HepG2 (cell line): ENCODE measurements around the gene COL4A2. TPM values are rescaled to one million over a fixed set of nuclear protein-coding genes. Genes with fewer than 3 reads are reported as not detected.

Experiments used
- ATF1 ChIP-seq: IDR thresholded peaks from 2 replicates; pipeline ENCODE4 v1.6.1; 2016; ENCODE audit warnings: mild to moderate bottlenecking, control low read depth
- CBX2 ChIP-seq, 2 experiments: fragments of 200-600 bp in 1 of 2; sonication (generic); formaldehyde crosslinking in 1 of 2; IDR thresholded peaks; 2 replicates each; pipeline versions ENCODE4 v1.7.0 to v1.8.1; 2018 to 2022; ENCODE audit warnings: low read depth in 2 of 2, low read length in 1 of 2, mild to moderate bottlenecking in 1 of 2, missing genetic modification reagents in 1 of 2
- DNMT1 ChIP-seq: sonication (generic); formaldehyde crosslinking; IDR thresholded peaks from 2 replicates; pipeline ENCODE4 v1.5.1; 2020; ENCODE audit warnings: mild to moderate bottlenecking, missing genetic modification reagents
- ETV6 ChIP-seq: sonication (generic); formaldehyde crosslinking; conservative IDR thresholded peaks from 2 replicates; pipeline ENCODE4 v1.4.0; 2020; ENCODE audit warnings: missing genetic modification reagents
- FOXC1 ChIP-seq: sonication (generic); formaldehyde crosslinking; IDR thresholded peaks from 2 replicates; pipeline ENCODE4 v1.8.0; 2022; ENCODE audit warnings: mild to moderate bottlenecking, missing genetic modification reagents, borderline replicate concordance
- GABPA ChIP-seq, 2 experiments: IDR thresholded peaks; 2 replicates each; pipeline ENCODE4 v1.6.1; 2011 to 2016; ENCODE audit warnings: low read depth in 2 of 2, low read length in 1 of 2, missing biosample characterization in 1 of 2, missing genetic modification characterization in 1 of 2
- MTA3 ChIP-seq: sonication (generic); formaldehyde crosslinking; IDR thresholded peaks from 2 replicates; pipeline ENCODE4 v1.4.0; 2020; ENCODE audit warnings: missing genetic modification reagents
- NFKBIZ ChIP-seq: IDR thresholded peaks from 2 replicates; pipeline ENCODE4 v1.6.1; 2018; ENCODE audit warnings: missing genetic modification reagents, missing compliant biosample characterization
- PITX1 ChIP-seq: sonication (generic); formaldehyde crosslinking; IDR thresholded peaks from 2 replicates; pipeline ENCODE4 v1.5.1; 2020; ENCODE audit warnings: mild to moderate bottlenecking, missing genetic modification reagents
- POLR2G ChIP-seq: fragments of 200-400 bp; formaldehyde crosslinking; IDR thresholded peaks from 2 replicates; pipeline ENCODE4 v1.6.1; 2018; ENCODE audit warnings: mild to moderate bottlenecking, low read depth, low read length, moderate library complexity
- RFX1 ChIP-seq: fragments of 450-650 bp; IDR thresholded peaks from 2 replicates; pipeline ENCODE4 v1.6.1; 2017
- ZBTB38 ChIP-seq: sonication (generic); formaldehyde crosslinking; IDR thresholded peaks from 2 replicates; pipeline ENCODE4 v1.5.1; 2020; ENCODE audit warnings: mild to moderate bottlenecking, missing genetic modification reagents
- ZNF20 ChIP-seq: sonication (generic); formaldehyde crosslinking; IDR thresholded peaks from 2 replicates; pipeline ENCODE4 v1.4.0; 2020; ENCODE audit warnings: mild to moderate bottlenecking, moderate library complexity, missing genetic modification reagents
- ZNF260 ChIP-seq: sonication (generic); formaldehyde crosslinking; IDR thresholded peaks from 2 replicates; pipeline ENCODE4 v1.4.0; 2020; ENCODE audit warnings: missing genetic modification reagents, low read depth, mild to moderate bottlenecking, borderline replicate concordance
- ZNF546 ChIP-seq: sonication (generic); formaldehyde crosslinking; conservative IDR thresholded peaks from 2 replicates; pipeline ENCODE4 v1.8.1; 2023; ENCODE audit warnings: mild to moderate bottlenecking, missing genetic modification reagents
- ZNF556 ChIP-seq: sonication (generic); formaldehyde crosslinking; IDR thresholded peaks from 2 replicates; pipeline ENCODE4 v1.4.0; 2020; ENCODE audit warnings: mild to moderate bottlenecking, missing genetic modification reagents, borderline replicate concordance
- ZNF615 ChIP-seq: sonication (generic); formaldehyde crosslinking; IDR thresholded peaks from 2 replicates; pipeline ENCODE4 v1.5.0; 2020; ENCODE audit warnings: mild to moderate bottlenecking, missing genetic modification reagents, borderline replicate concordance
- ZNF660 ChIP-seq: sonication (generic); formaldehyde crosslinking; IDR thresholded peaks from 2 replicates; pipeline ENCODE4 v1.5.1; 2020; ENCODE audit warnings: mild to moderate bottlenecking, low read depth, missing genetic modification reagents, borderline replicate concordance
- ZNF704 ChIP-seq: sonication (generic); formaldehyde crosslinking; IDR thresholded peaks from 2 replicates; pipeline ENCODE4 v1.8.1; 2023; ENCODE audit warnings: mild to moderate bottlenecking, inconsistent platforms, moderate library complexity, missing genetic modification reagents, borderline replicate concordance
- ZNF720 ChIP-seq: sonication (generic); formaldehyde crosslinking; IDR thresholded peaks from 2 replicates; pipeline ENCODE4 v1.4.0; 2020; ENCODE audit warnings: missing genetic modification reagents
- ZNF850 ChIP-seq: sonication (generic); formaldehyde crosslinking; conservative IDR thresholded peaks from 2 replicates; pipeline ENCODE4 v1.9.0; 2021; ENCODE audit warnings: mild to moderate bottlenecking, missing genetic modification reagents
- polyA plus RNA-seq, 8 experiments: library from polyadenylated mRNA; depleted of rRNA in 3 of 8; stranded (reverse) in 7 of 8; unstranded in 1 of 8; fragments of >200 nt; fragmentation: Illumina TruSeq in 4 of 8; extraction: Trizol in 4 of 8; gene quantifications; 2 replicates each; pipeline versions ENCODE4 v1.2.1 to v1.2.3, GENCODE V29; 2011 to 2016; ENCODE audit warnings: low read depth in 4 of 8, missing spikeins in 1 of 8, mixed read lengths in 1 of 8; ENCODE audit not compliant: insufficient read depth in 1 of 8
- total RNA-seq, 5 experiments: library from RNA; depleted of rRNA; stranded (reverse); fragments of >200 nt; fragmentation: Illumina TruSeq; extraction: Trizol; gene quantifications; 2 replicates each; pipeline ENCODE4 v1.2.3, GENCODE V29; 2016; ENCODE audit warnings: low read depth in 1 of 5
- TF ChIP-seq, protein P1 (sequence below): sonication (generic); formaldehyde crosslinking; IDR thresholded peaks from 2 replicates; pipeline ENCODE4 v1.4.0; 2020; ENCODE audit warnings: missing genetic modification reagents
- TF ChIP-seq, protein P2 (sequence below): sonication (generic); formaldehyde crosslinking; conservative IDR thresholded peaks from 2 replicates; pipeline ENCODE4 v1.4.0; 2020; ENCODE audit warnings: missing genetic modification reagents
- TF ChIP-seq, protein P3 (sequence below): sonication (generic); formaldehyde crosslinking; IDR thresholded peaks from 2 replicates; pipeline ENCODE4 v1.5.0; 2020; ENCODE audit warnings: mild to moderate bottlenecking, missing genetic modification reagents, borderline replicate concordance

The COL4A2 gene
- total and polyA plus RNA-seq, 2 of the 13 experiments (the other 11 are each of a cell fraction or from before 2014, with no cell fraction given) = 0.22 to 1.9 TPM

GRCh38 chr13:110455941-110456340, 148.9 kb downstream of the COL4A2 start (continued):
- no peak for TF ChIP-seq ZNF556
- TF ChIP-seq DNMT1 (CRISPR knock-in tag) = no peak
- no peak for TF ChIP-seq GABPA (IDR thresholded peaks at IDR 0.05; ENCODE audit: low read depth, low read length)
- TF ChIP-seq GABPA (CRISPR knock-in tag; IDR thresholded peaks at IDR 0.05; ENCODE audit: low read depth) = no peak
- no peak for TF ChIP-seq POLR2G
- peak; percentile 50; the same call in 1 of the 2 replicates for TF ChIP-seq ZBTB38 (CRISPR knock-in tag)
- TF ChIP-seq NFKBIZ (CRISPR knock-in tag) = no peak
- TF ChIP-seq, protein P1, sequence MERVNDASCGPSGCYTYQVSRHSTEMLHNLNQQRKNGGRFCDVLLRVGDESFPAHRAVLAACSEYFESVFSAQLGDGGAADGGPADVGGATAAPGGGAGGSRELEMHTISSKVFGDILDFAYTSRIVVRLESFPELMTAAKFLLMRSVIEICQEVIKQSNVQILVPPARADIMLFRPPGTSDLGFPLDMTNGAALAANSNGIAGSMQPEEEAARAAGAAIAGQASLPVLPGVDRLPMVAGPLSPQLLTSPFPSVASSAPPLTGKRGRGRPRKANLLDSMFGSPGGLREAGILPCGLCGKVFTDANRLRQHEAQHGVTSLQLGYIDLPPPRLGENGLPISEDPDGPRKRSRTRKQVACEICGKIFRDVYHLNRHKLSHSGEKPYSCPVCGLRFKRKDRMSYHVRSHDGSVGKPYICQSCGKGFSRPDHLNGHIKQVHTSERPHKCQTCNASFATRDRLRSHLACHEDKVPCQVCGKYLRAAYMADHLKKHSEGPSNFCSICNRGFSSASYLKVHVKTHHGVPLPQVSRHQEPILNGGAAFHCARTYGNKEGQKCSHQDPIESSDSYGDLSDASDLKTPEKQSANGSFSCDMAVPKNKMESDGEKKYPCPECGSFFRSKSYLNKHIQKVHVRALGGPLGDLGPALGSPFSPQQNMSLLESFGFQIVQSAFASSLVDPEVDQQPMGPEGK = peak; percentile 60; the same call in 1 of the 2 replicates
- TF ChIP-seq ZNF546 (CRISPR knock-in tag) = no peak
- no peak for TF ChIP-seq ZNF660
- TF ChIP-seq, protein P2, sequence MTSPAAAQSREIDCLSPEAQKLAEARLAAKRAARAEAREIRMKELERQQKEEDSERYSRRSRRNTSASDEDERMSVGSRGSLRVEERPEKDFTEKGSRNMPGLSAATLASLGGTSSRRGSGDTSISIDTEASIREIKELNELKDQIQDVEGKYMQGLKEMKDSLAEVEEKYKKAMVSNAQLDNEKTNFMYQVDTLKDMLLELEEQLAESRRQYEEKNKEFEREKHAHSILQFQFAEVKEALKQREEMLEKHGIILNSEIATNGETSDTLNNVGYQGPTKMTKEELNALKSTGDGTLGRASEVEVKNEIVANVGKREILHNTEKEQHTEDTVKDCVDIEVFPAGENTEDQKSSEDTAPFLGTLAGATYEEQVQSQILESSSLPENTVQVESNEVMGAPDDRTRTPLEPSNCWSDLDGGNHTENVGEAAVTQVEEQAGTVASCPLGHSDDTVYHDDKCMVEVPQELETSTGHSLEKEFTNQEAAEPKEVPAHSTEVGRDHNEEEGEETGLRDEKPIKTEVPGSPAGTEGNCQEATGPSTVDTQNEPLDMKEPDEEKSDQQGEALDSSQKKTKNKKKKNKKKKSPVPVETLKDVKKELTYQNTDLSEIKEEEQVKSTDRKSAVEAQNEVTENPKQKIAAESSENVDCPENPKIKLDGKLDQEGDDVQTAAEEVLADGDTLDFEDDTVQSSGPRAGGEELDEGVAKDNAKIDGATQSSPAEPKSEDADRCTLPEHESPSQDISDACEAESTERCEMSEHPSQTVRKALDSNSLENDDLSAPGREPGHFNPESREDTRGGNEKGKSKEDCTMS (CRISPR knock-in tag) = no peak
- TF ChIP-seq CBX2 (IDR thresholded peaks at IDR 0.05; ENCODE audit: low read depth, low read length) = no peak
- TF ChIP-seq CBX2 (CRISPR knock-in tag; IDR thresholded peaks at IDR 0.05; ENCODE audit: low read depth) = no peak
- no peak for TF ChIP-seq ZNF20
- TF ChIP-seq PITX1 = no peak
- TF ChIP-seq, protein P3, sequence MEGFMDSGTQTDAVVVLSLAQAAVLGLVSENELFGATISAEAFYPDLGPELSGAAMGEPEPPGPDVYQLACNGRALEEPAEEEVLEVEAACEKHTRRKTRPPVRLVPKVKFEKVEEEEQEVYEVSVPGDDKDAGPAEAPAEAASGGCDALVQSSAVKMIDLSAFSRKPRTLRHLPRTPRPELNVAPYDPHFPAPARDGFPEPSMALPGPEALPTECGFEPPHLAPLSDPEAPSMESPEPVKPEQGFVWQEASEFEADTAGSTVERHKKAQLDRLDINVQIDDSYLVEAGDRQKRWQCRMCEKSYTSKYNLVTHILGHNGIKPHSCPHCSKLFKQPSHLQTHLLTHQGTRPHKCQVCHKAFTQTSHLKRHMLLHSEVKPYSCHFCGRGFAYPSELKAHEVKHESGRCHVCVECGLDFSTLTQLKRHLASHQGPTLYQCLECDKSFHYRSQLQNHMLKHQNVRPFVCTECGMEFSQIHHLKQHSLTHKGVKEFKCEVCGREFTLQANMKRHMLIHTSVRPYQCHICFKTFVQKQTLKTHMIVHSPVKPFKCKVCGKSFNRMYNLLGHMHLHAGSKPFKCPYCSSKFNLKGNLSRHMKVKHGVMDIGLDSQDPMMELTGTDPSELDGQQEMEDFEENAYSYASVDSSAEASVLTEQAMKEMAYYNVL = no peak
- TF ChIP-seq ETV6 (CRISPR knock-in tag) = no peak
- TF ChIP-seq ZNF850 (CRISPR knock-in tag) = no peak
- no peak for TF ChIP-seq MTA3 (CRISPR knock-in tag)
- no peak for TF ChIP-seq ZNF260 (CRISPR knock-in tag)
- no peak for TF ChIP-seq ZNF704 (CRISPR knock-in tag)
- no peak for TF ChIP-seq ZNF720
- TF ChIP-seq FOXC1 (CRISPR knock-in tag) = no peak
- no peak for TF ChIP-seq RFX1
- no peak for TF ChIP-seq ZNF615
- no peak for TF ChIP-seq ATF1
